Neural progenitor cell (in vitro differentiated cells): ENCODE measurements around the gene COL8A1. TPM values are rescaled to one million over a fixed set of nuclear protein-coding genes. Genes with fewer than 3 reads are reported as not detected.

Experiments used
- DNase-seq: peaks from one replicate; pipeline ENCODE4 v3.0.0-alpha.2; 2016; ENCODE audit warnings: low spot score
- H2AFZ ChIP-seq: fragments of 200-600 bp; sonication (generic); replicated peaks from 2 replicates; pipeline ENCODE4 v1.6.1; 2016; ENCODE audit warnings: antibody characterized with exemption
- H3F3A ChIP-seq: fragments of 200-600 bp; sonication (generic); 2 replicates; pipeline ENCODE4 v1.6.1; 2016; ENCODE audit warnings: antibody characterized with exemption, low read depth
- H3K27ac ChIP-seq: fragments of 200-600 bp; sonication (generic); 2 replicates; pipeline ENCODE4 v1.5.1; 2016; ENCODE audit warnings: mild to moderate bottlenecking
- H3K27me3 ChIP-seq: fragments of 200-600 bp; sonication (generic); 2 replicates; pipeline ENCODE4 v1.6.1; 2016; ENCODE audit warnings: mild to moderate bottlenecking, moderate library complexity
- H3K36me3 ChIP-seq: fragments of 200-600 bp; sonication (generic); 2 replicates; pipeline ENCODE4 v1.5.1; 2016
- H3K4me1 ChIP-seq: fragments of 200-600 bp; sonication (generic); 2 replicates; pipeline ENCODE4 v1.6.1; 2016; ENCODE audit warnings: mixed run types
- H3K4me2 ChIP-seq: fragments of 200-600 bp; sonication (generic); 2 replicates; pipeline ENCODE4 v1.6.1; 2016
- H3K4me3 ChIP-seq: fragments of 200-600 bp; sonication (generic); 2 replicates; pipeline ENCODE4 v1.5.1; 2016
- H3K79me2 ChIP-seq: fragments of 200-600 bp; sonication (generic); 2 replicates; pipeline ENCODE4 v1.6.1; 2016; ENCODE audit warnings: low read depth
- H3K9ac ChIP-seq: fragments of 200-600 bp; sonication (generic); 2 replicates; pipeline ENCODE4 v1.6.1; 2016
- H3K9me3 ChIP-seq: fragments of 200-600 bp; sonication (generic); 2 replicates; pipeline ENCODE4 v1.5.1; 2016; ENCODE audit warnings: low read depth
- H4K20me1 ChIP-seq: fragments of 200-600 bp; sonication (generic); 2 replicates; pipeline ENCODE4 v1.6.1; 2016; ENCODE audit warnings: low read depth
- H3K27ac Mint-ChIP-seq: 3 replicates; pipeline ENCODE4 v1.8.0; 2021; ENCODE audit warnings: mixed read lengths
- H3K27me3 Mint-ChIP-seq: 2 replicates; pipeline ENCODE4 v1.8.0; 2022; ENCODE audit warnings: low read depth, mild to moderate bottlenecking, inconsistent platforms, moderate library complexity, mixed read lengths; ENCODE audit not compliant: insufficient read depth
- H3K36me3 Mint-ChIP-seq: 3 replicates; pipeline ENCODE4 v1.8.0; 2021; ENCODE audit warnings: mixed read lengths
- H3K4me1 Mint-ChIP-seq: 3 replicates; pipeline ENCODE4 v1.8.0; 2021; ENCODE audit warnings: mixed read lengths
- H3K4me3 Mint-ChIP-seq: 3 replicates; pipeline ENCODE4 v1.8.0; 2021; ENCODE audit warnings: mild to moderate bottlenecking, moderate library complexity, mixed read lengths
- H3K9me3 Mint-ChIP-seq: 3 replicates; pipeline ENCODE4 v1.8.0; 2020; ENCODE audit warnings: mixed read lengths
- CTCF ChIP-seq: fragments of 200-600 bp; sonication (generic); IDR thresholded peaks from 2 replicates; pipeline ENCODE4 v1.5.1; 2017; ENCODE audit warnings: antibody characterized with exemption, mild to moderate bottlenecking
- EZH2 ChIP-seq: fragments of 200-600 bp; sonication (generic); IDR thresholded peaks from 2 replicates; pipeline ENCODE4 v1.6.1; 2017; ENCODE audit warnings: antibody characterized with exemption, mild to moderate bottlenecking, moderate library complexity
- EZH2phosphoT487 ChIP-seq: fragments of 200-600 bp; sonication (generic); IDR thresholded peaks from 2 replicates; pipeline ENCODE4 v1.6.1; 2017; ENCODE audit warnings: antibody characterized with exemption
- total RNA-seq: library from RNA; depleted of rRNA; stranded (reverse); fragments of >200 nt; gene quantifications from 2 replicates; pipeline ENCODE4 v1.2.3, GENCODE V29; 2015; ENCODE audit warnings: low replicate concordance

COL8A1 gene
- total RNA-seq, 1 donor from 2014 or later, result not detected

GRCh38 chr3:99758502-99759177 is 120.2 kb downstream of the COL8A1 start:
- Mint-ChIP-seq H3K27me3 (no peaks in the 10 kb centered on the region), H3K4me3 (no peak overlapping the region), H3K36me3 (no peaks in the 10 kb centered on the region), H3K9me3 (no peaks in the 10 kb centered on the region), H3K4me1 (peaks cover 15% of the 10 kb centered on the region), H3K27ac (no peak overlapping the region)
- Histone ChIP-seq H3K27me3 (no peaks in the 10 kb centered on the region), H4K20me1 (no peaks in the 10 kb centered on the region), H3K4me3 (no peak overlapping the region), H3F3A (no peaks in the 10 kb centered on the region), H3K9ac (no peak overlapping the region), H3K4me1 (no peaks in the 10 kb centered on the region), H3K36me3 (no peaks in the 10 kb centered on the region), H3K27ac (no peak overlapping the region), H3K9me3 (no peaks in the 10 kb centered on the region), H3K79me2 (no peaks in the 10 kb centered on the region), H3K4me2 (no peak overlapping the region), H2AFZ (no peak overlapping the region)
- TF ChIP-seq EZH2phosphoT487, result no peak
- TF ChIP-seq CTCF, result no peak
- no peak for TF ChIP-seq EZH2
- DNase-seq, result no peak

- no peak overlapping the region for H3K27ac ChIP-seq
- no peak overlapping the region for H3K4me2 ChIP-seq
- Mint-ChIP-seq H3K27ac (no peak overlapping the region), H3K27me3 (no peaks in the 10 kb centered on the region), H3K4me1 (peaks cover 15% of the 10 kb centered on the region), H3K9me3 (no peaks in the 10 kb centered on the region), H3K4me3 (no peak overlapping the region), H3K36me3 (no peaks in the 10 kb centered on the region)
- H2AFZ ChIP-seq, result no peak overlapping the region
- H3K27me3 ChIP-seq, result no peaks in the 10 kb centered on the region
- no peak overlapping the region for H3K4me3 ChIP-seq
- H3K9me3 ChIP-seq, result no peaks in the 10 kb centered on the region
- H3F3A ChIP-seq, result no peaks in the 10 kb centered on the region
- H3K4me1 ChIP-seq, result no peaks in the 10 kb centered on the region
- no peaks in the 10 kb centered on the region for H3K79me2 ChIP-seq
- DNase-seq, result no peak
- TF ChIP-seq CTCF (no peak), EZH2phosphoT487 (no peak), EZH2 (no peak)
- no peaks in the 10 kb centered on the region for H4K20me1 ChIP-seq
- no peak overlapping the region for H3K9ac ChIP-seq
- H3K36me3 ChIP-seq, result no peaks in the 10 kb centered on the region
Measured at GRCh38 chr3:99760031-99760430, 121.6 kb downstream of the COL8A1 start.

- no peaks in the 10 kb centered on the region for H3K27me3 ChIP-seq
- no peaks in the 10 kb centered on the region for H4K20me1 ChIP-seq
- H3K9ac ChIP-seq, result no peak overlapping the region
- DNase-seq, result no peak
- peaks cover 15% of the 10 kb centered on the region for H3K4me1 Mint-ChIP-seq
- H2AFZ ChIP-seq, result no peak overlapping the region
- H3K9me3 Mint-ChIP-seq, result no peaks in the 10 kb centered on the region
- no peaks in the 10 kb centered on the region for H3F3A ChIP-seq
- H3K9me3 ChIP-seq, result no peaks in the 10 kb centered on the region
- TF ChIP-seq EZH2 (no peak), EZH2phosphoT487 (no peak), CTCF (no peak)
- no peaks in the 10 kb centered on the region for H3K36me3 Mint-ChIP-seq
- no peak overlapping the region for H3K4me3 Mint-ChIP-seq
- H3K79me2 ChIP-seq, result no peaks in the 10 kb centered on the region
- H3K27me3 Mint-ChIP-seq, result no peaks in the 10 kb centered on the region
- no peaks in the 10 kb centered on the region for H3K36me3 ChIP-seq
- no peak overlapping the region for H3K27ac Mint-ChIP-seq
- H3K4me1 ChIP-seq, result no peaks in the 10 kb centered on the region
- H3K4me3 ChIP-seq, result no peak overlapping the region
- H3K4me2 ChIP-seq, result no peak overlapping the region
- H3K27ac ChIP-seq, result no peak overlapping the region
Measured at GRCh38 chr3:99760629-99761028, 122.2 kb downstream of the COL8A1 start.
